DMS53 treated with DMSO at 0.1 percent for 48 hours (cell line): Measurements from ENCODE around the gene DDX39A.
"Not testable (repeated sequence)": the region's sequence is repeated elsewhere in the genome, so short reads cannot be mapped to it uniquely, and the experiment has no call there.

Source experiments
- DNase-seq: peaks from one replicate; lab custom pipeline; 2025; ENCODE audit not compliant: unreplicated experiment; lab: John Stamatoyannopoulos, UW

DDX39A gene

GRCh38 chr19:14409146-14410023, 9.8 kb downstream of the DDX39A start:
- DNase-seq = no peak

- no peak for DNase-seq
These were observed 10.5 kb downstream of the DDX39A start for GRCh38 chr19:14408491-14409145.

- DNase-seq = no peak
These were observed 11.3 kb downstream of the DDX39A start for GRCh38 chr19:14407605-14408484.

DNA sequence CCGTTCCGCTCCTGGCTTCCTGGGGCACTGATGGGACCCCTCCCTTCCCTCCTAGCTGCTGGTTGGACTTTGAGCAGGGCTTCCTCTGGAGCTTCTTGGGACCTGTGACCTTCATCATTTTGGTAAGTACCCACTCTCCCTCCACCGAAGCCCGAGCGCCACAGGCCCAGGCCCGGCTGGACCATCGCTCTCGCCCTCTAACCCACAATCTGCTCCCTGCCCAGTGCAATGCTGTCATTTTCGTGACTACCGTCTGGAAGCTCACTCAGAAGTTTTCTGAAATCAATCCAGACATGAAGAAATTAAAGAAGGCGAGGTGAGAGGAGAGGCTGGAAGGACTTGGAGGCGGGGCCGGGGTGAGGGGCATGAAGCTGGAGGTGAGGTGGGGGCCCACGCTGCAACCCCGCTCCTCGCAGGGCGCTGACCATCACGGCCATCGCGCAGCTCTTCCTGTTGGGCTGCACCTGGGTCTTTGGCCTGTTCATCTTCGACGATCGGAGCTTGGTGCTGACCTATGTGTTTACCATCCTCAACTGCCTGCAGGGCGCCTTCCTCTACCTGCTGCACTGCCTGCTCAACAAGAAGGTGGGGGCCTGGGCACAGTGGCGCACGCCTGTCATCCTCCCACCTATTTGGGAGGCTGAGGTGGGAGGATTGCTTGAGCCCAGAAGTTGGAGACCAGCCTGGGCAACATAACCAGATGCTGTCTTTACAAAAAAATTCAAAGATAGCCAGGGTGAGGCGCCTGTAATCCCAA, 12.3 kb downstream of the DDX39A start:
- DNase-seq = no peak

- DNase-seq = no peak
These were observed 13.1 kb downstream of the DDX39A start for GRCh38 chr19:14405758-14406644.

DNA sequence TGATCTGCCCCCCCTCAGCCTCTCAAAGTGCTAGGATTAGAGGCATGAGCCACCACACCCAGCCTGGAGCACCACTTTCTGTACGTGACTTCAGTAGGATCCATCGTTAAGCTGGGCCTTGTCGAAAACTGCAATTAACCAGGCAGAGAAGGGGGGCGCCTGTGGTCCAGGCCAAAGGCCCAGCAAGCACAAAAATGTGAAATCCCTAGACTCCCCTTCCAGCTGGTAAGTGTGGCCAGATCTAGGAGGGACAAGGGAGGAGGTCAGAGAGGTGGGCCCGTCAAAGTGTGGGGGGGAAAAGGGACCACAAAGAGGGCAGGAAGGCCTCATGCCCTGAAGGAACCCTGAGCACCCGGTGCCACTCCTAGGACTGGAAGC, 13.8 kb downstream of the DDX39A start:
- DNase-seq = no peak

DNA sequence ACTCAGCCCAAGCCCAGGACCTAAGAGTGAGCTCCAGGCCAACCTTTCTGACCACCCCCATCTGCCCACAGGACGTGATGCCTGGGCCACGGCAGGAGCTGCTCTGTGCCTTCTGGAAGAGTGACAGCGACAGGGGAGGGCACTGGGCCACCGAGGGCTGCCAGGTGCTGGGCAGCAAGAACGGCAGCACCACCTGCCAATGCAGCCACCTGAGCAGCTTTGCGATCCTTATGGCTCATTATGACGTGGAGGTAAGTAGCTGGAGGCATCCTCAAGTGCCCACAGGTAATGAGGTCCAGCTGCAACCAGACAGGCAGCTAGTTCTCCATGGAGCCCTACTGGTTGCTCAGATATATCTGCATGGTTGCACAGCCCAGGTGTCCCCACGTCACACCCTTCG, 14.8 kb downstream of the DDX39A start:
- peak; percentile 70 for DNase-seq

DNA sequence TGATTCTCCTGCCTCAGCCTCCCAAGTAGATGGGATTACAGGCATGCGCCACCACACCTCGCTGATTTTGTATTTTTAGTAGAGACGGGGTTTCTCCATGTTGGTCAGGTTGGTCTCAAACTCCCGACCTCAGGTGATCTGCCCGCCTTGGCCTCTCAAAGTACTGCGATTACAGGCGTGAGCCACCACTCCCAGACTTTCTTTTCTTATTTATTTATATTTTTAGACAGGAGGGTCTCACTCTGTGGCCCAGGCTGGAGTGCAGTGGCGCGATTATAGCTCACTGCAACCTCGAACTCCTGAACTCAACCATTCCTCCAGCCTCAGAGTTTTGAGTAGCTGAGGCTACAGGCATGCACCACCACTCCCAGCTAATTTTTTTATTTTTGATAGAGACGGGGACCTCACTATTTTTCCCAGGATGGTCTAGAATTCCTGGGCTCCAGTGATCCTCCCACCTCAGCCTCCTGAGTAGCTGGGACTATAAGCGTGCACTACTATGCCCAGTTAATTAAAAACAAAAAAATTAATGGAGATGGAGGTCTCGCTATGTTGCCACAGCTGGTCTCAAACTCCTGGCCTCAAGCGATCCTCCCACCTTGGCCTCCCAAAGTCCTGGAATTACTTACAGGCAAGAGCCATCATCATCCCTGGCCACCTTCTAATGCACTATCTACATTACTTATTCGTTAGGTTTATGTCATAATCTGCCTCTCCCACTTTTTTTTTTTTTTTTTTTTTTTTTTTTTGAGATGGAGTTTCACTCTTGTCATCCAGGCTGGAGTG, 15.8 kb downstream of the DDX39A start:
- not testable (repeated sequence) for DNase-seq

- DNase-seq = no peak
These were observed 16.6 kb downstream of the DDX39A start for GRCh38 chr19:14402332-14403144.

- no peak for DNase-seq
These were observed 17.5 kb downstream of the DDX39A start for GRCh38 chr19:14401468-14402195.

DNA sequence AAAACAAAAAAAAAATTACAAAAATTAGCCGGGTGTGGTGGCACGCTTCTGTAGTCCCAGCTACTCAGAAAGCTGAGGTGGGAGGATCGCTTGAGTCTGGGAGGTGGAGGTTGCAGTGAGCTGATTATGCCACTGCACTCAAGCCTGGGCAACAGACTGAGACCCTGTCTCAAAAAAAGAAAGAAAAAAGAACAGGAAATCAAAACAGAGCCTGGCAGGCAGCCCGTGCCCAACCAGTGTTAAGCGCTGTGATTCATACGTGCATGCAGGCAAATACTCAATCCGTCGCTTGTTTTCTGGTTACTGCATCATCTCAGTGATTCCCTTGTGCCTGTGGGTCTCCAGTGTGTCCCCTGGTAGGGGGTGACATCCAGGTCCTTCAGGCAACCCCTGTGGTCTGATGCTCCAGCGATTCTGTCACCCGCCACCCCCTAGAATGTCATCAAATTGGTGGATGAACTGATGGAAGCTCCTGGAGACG, 18.1 kb downstream of the DDX39A start:
- DNase-seq = no peak

DNA sequence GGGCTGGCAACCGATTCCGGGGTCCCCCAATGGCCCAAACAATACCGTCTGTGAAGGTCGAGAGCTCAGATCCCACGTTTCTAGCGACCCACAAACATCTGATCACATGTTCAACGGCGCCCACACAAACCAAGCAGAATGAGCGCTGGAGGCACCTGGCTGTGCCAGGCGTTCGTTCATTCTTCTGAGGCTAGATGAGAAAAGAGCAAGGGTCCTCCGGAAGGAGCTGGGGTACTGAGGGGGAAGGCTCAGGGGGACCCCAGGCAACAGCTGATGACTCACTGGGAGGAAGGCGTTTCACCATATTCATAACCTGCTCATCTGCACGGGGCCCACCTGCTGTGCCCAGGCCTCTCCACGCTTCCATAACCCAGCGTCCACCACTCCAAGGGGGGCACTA, 22.0 kb downstream of the DDX39A start:
- DNase-seq = not testable (repeated sequence)

DNA sequence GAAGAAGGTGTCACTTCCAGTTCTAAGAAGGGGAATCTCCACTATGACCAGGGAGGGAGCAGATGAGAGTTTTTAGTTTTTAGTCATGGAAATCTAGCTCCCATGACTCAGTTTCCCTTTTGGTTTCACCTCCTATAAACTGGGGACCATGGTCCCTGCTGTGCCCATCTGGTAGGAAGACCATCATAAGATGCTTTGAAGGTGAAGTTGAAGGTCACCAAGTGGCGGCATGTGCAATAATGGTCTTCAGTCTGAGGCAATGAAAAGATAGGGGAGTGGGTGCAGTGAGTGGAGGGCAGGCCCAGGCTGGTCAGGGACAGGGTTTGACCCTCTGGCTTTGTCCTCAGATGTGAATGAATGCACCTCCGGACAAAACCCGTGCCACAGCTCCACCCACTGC, 22.4 kb downstream of the DDX39A start:
- DNase-seq = not testable (repeated sequence)

GRCh38 chr19:14395710-14396336, 23.3 kb downstream of the DDX39A start:
- no peak for DNase-seq

DNA sequence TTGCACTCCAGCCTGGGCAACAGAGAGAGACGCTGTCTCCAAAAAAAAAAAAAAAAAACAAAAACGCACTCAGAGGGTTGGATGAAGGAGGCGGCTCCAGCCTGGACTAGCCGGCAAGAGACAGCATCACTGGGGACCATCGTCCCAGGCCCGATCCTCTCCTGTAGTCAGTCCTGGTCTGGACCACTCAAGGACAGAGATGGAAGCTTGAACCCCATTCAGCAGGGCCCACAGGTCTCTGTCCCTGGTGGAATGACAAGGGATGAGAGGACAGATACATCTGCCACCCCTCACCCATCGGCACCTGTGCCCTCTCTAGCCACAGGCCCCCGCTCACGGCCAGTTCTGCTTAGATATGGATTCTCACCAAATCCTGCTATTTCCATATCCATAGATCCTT, 23.9 kb downstream of the DDX39A start:
- DNase-seq = no peak

DNA sequence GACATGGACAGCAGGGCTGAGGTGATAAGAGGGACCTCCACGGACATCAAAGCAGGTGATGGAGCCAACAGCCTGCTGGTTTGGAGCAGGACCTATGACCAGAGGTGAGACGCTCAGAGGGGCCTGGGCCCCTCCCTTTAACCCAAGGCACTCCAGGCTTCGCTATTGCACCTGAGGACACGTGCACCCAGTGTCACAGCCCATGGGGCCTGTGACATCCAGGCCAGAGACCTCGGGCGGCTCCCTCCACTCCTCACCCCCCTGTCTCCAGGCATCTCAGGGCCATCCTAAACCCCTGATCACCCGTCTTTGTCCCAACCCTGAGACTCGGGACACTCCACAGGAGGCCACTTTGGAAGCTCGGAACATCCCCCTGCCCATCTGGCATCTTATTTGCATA, 25.0 kb downstream of the DDX39A start:
- DNase-seq = no peak

- DNase-seq = no peak
These were observed 25.8 kb downstream of the DDX39A start for GRCh38 chr19:14393329-14393728.
